HepG2 (cell line): ENCODE data around the gene RAB11FIP2.

ENCODE experiments used
- GABPA ChIP-seq, 2 experiments: IDR thresholded peaks; 2 replicates each; pipeline ENCODE4 v1.6.1; 2011 to 2016; ENCODE audit warnings: low read depth in 2 of 2, low read length in 1 of 2, missing biosample characterization in 1 of 2, missing genetic modification characterization in 1 of 2
- MAFF ChIP-seq: IDR thresholded peaks from 2 replicates; pipeline ENCODE4 v1.6.1; 2011; ENCODE audit warnings: low read depth, low read length, improper control_type of control experiment
- POLR2A ChIP-seq, 2 experiments: IDR thresholded peaks; 2 replicates each; pipeline ENCODE4 v1.6.1; 2011; ENCODE audit warnings: low read depth in 2 of 2, low read length in 2 of 2, mild to moderate bottlenecking in 1 of 2, moderate library complexity in 1 of 2; ENCODE audit not compliant: insufficient read depth in 1 of 2
- ZBTB7B ChIP-seq: sonication (generic); formaldehyde crosslinking; IDR thresholded peaks from 2 replicates; pipeline ENCODE4 v1.4.0; 2020; ENCODE audit warnings: missing genetic modification reagents

- TF ChIP-seq GABPA (IDR thresholded peaks at IDR 0.05; ENCODE audit: low read depth, low read length), result no peak
- TF ChIP-seq GABPA (CRISPR knock-in tag; IDR thresholded peaks at IDR 0.05; ENCODE audit: low read depth), result no peak
- TF ChIP-seq ZBTB7B (CRISPR knock-in tag), result no peak
- no peak for TF ChIP-seq MAFF
- TF ChIP-seq POLR2A (IDR thresholded peaks at IDR 0.05; ENCODE audit: insufficient read depth in 1 of 2, low read depth in 2 of 2, low read length in 2 of 2), result no peak
Observed at GRCh38 chr10:118058371-118058770, 11.6 kb upstream of the RAB11FIP2 start.
